GM23338 (cell line): Measurements from ENCODE around the gene TNS1. TPM values are rescaled to one million over a fixed set of nuclear protein-coding genes. Genes with fewer than 3 reads are reported as not detected.

Experiments
- ATAC-seq: fragments of 200-7000 bp; cut with Tn5 transposase; 3 replicates; pipeline ENCODE4 v1.9.1; 2020
- DNase-seq: peaks from one replicate; pipeline ENCODE4 v3.0.0-alpha.2; 2015; ENCODE audit warnings: low spot score
- H2AFZ ChIP-seq: fragments of 200-600 bp; sonication (generic); 2 replicates; pipeline ENCODE4 v1.8.0; 2016; ENCODE audit warnings: antibody characterized with exemption, mild to moderate bottlenecking, moderate library complexity
- H3F3A ChIP-seq: fragments of 200-600 bp; sonication (generic); replicated peaks from 2 replicates; pipeline ENCODE4 v1.8.0; 2017; ENCODE audit warnings: antibody characterized with exemption, mixed run types, low read depth
- H3K27ac ChIP-seq: fragments of 200-600 bp; sonication (generic); 2 replicates; pipeline ENCODE4 v1.6.1; 2016; ENCODE audit warnings: low read depth
- H3K27me3 ChIP-seq: fragments of 200-600 bp; sonication (generic); 2 replicates; pipeline ENCODE4 v1.8.0; 2016; ENCODE audit warnings: mild to moderate bottlenecking, mixed run types, moderate library complexity; ENCODE audit not compliant: insufficient read depth
- H3K36me3 ChIP-seq: fragments of 200-600 bp; sonication (generic); 2 replicates; pipeline ENCODE4 v1.8.0; 2016; ENCODE audit warnings: mild to moderate bottlenecking; ENCODE audit not compliant: insufficient read depth
- H3K4me1 ChIP-seq: fragments of 200-600 bp; sonication (generic); 2 replicates; pipeline ENCODE4 v1.8.0; 2016; ENCODE audit warnings: mild to moderate bottlenecking, moderate library complexity; ENCODE audit not compliant: insufficient read depth
- H3K4me2 ChIP-seq: fragments of 200-600 bp; sonication (generic); 2 replicates; pipeline ENCODE4 v1.7.1; 2017; ENCODE audit warnings: mixed run types
- H3K4me3 ChIP-seq: fragments of 200-600 bp; sonication (generic); 2 replicates; pipeline ENCODE4 v1.6.1; 2016; ENCODE audit warnings: mixed run types
- H3K79me2 ChIP-seq: fragments of 200-600 bp; sonication (generic); replicated peaks from 2 replicates; pipeline ENCODE4 v1.8.0; 2017; ENCODE audit warnings: mild to moderate bottlenecking; ENCODE audit not compliant: insufficient read depth
- H3K9me2 ChIP-seq: fragments of 200-600 bp; sonication (generic); 2 replicates; pipeline ENCODE4 v1.8.0; 2017; ENCODE audit not compliant: insufficient read depth
- H4K20me1 ChIP-seq: fragments of 200-600 bp; sonication (generic); replicated peaks from 2 replicates; pipeline ENCODE4 v1.8.0; 2017; ENCODE audit warnings: mild to moderate bottlenecking; ENCODE audit not compliant: insufficient read depth
- H3K27ac Mint-ChIP-seq: 2 replicates; pipeline ENCODE4 v1.8.0; 2020; ENCODE audit warnings: inconsistent platforms, mild to moderate bottlenecking, moderate library complexity, mixed read lengths
- H3K27me3 Mint-ChIP-seq: 3 replicates; pipeline ENCODE4 v1.8.0; 2022; ENCODE audit warnings: low read depth, mild to moderate bottlenecking, moderate library complexity, mixed read lengths, inconsistent platforms; ENCODE audit not compliant: insufficient read depth, poor library complexity
- H3K36me3 Mint-ChIP-seq: 3 replicates; pipeline ENCODE4 v1.8.0; 2021; ENCODE audit warnings: low read depth, mild to moderate bottlenecking, inconsistent platforms, moderate library complexity, mixed read lengths
- H3K4me1 Mint-ChIP-seq: 3 replicates; pipeline ENCODE4 v1.8.0; 2020; ENCODE audit warnings: mild to moderate bottlenecking, inconsistent platforms, mixed read lengths
- H3K4me3 Mint-ChIP-seq: 3 replicates; pipeline ENCODE4 v1.8.0; 2021; ENCODE audit warnings: moderate library complexity, mild to moderate bottlenecking, inconsistent platforms, mixed read lengths
- H3K9me3 Mint-ChIP-seq: 3 replicates; pipeline ENCODE4 v1.8.0; 2020; ENCODE audit warnings: moderate library complexity, mild to moderate bottlenecking, inconsistent platforms, mixed read lengths
- CREB1 ChIP-seq: fragments of 250-450 bp; sonication (Bioruptor Pico); IDR thresholded peaks from 2 replicates; pipeline ENCODE4 v1.5.0; 2020; ENCODE audit warnings: low read depth, mild to moderate bottlenecking, moderate library complexity
- EZH2 ChIP-seq: fragments of 200-600 bp; sonication (generic); IDR thresholded peaks from one replicate; pipeline ENCODE4 v1.8.0; 2017; ENCODE audit warnings: antibody characterized with exemption, mild to moderate bottlenecking, low read depth; ENCODE audit not compliant: unreplicated experiment
- NANOG ChIP-seq: IDR thresholded peaks from 2 replicates; pipeline ENCODE4 v1.6.1; 2016; ENCODE audit warnings: antibody characterized with exemption, borderline replicate concordance
- POLR2AphosphoS5 ChIP-seq: IDR thresholded peaks from 2 replicates; pipeline ENCODE4 v1.6.1; 2016; ENCODE audit warnings: antibody characterized with exemption, low read depth
- ZNF114 ChIP-seq: fragments of 250-450 bp; sonication (Bioruptor Pico); IDR thresholded peaks from 2 replicates; pipeline ENCODE4 v1.5.0; 2020; ENCODE audit warnings: mild to moderate bottlenecking, moderate library complexity
- ZNF331 ChIP-seq: fragments of 250-450 bp; sonication (Bioruptor Pico); IDR thresholded peaks from 2 replicates; pipeline ENCODE4 v1.5.0; 2020; ENCODE audit warnings: low read depth, mild to moderate bottlenecking, moderate library complexity
- polyA plus RNA-seq: library from polyadenylated mRNA; unstranded; fragments of >200 nt; fragmentation: Nextera tagmentation; extraction: Ambion mirVana; gene quantifications from 2 replicates; pipeline ENCODE4 v1.2.1, GENCODE V29; 2016
- total RNA-seq: library from RNA; depleted of rRNA; stranded (reverse); fragments of >200 nt; shearing (Covaris generic); gene quantifications from 2 replicates; pipeline ENCODE4 v1.2.3, GENCODE V29; 2014
- TF ChIP-seq, protein P1 (sequence below), 2 experiments: fragments of 200-600 bp in 1 of 2; sonication (generic) in 1 of 2; conservative IDR thresholded peaks; 2 replicates each; pipeline versions ENCODE4 v1.5.1 to v1.6.1; 2016 to 2017; ENCODE audit warnings: antibody characterized with exemption in 2 of 2, low read depth in 2 of 2, mild to moderate bottlenecking in 2 of 2, moderate library complexity in 1 of 2
- TF ChIP-seq, protein P2 (sequence below): IDR thresholded peaks from 2 replicates; pipeline ENCODE4 v1.6.1; 2016; ENCODE audit warnings: antibody characterized with exemption
- TF ChIP-seq, protein P3 (sequence below): IDR thresholded peaks from one replicate; pipeline ENCODE4 v1.6.1; 2018; ENCODE audit warnings: antibody characterized with exemption; ENCODE audit not compliant: unreplicated experiment

Gene TNS1
- total and polyA plus RNA-seq, 2 experiments from 2014 or later: 2.0 to 7.4 TPM

DNA sequence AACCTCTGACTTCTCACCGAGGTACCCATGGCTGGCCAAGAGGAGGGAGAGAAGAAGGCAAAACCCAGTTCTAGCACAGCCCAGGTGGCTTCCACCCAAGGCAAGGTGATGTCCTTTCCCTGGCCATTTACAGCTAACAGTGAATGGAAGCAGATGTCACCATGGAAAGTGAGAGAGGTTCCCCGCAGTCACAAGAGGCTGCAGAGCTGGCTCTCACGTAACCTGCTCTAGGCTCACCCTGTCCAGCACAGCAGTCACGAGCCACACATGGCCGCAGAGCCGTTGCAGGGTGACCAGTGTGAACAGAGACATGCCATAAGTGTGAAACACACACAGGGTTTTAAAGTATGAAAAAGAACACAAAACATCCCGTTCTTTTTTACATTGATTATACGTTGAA is 169.4 kb downstream of the TNS1 start (continued):
- TF ChIP-seq, protein P1, sequence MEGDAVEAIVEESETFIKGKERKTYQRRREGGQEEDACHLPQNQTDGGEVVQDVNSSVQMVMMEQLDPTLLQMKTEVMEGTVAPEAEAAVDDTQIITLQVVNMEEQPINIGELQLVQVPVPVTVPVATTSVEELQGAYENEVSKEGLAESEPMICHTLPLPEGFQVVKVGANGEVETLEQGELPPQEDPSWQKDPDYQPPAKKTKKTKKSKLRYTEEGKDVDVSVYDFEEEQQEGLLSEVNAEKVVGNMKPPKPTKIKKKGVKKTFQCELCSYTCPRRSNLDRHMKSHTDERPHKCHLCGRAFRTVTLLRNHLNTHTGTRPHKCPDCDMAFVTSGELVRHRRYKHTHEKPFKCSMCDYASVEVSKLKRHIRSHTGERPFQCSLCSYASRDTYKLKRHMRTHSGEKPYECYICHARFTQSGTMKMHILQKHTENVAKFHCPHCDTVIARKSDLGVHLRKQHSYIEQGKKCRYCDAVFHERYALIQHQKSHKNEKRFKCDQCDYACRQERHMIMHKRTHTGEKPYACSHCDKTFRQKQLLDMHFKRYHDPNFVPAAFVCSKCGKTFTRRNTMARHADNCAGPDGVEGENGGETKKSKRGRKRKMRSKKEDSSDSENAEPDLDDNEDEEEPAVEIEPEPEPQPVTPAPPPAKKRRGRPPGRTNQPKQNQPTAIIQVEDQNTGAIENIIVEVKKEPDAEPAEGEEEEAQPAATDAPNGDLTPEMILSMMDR (conservative IDR thresholded peaks at IDR 0.05; ENCODE audit: low read depth in 2 of 2): no peak
- TF ChIP-seq NANOG (no peak), ZNF331 (CRISPR knock-in tag) (no peak), POLR2AphosphoS5 (no peak), EZH2 (no peak)
- TF ChIP-seq, protein P2, sequence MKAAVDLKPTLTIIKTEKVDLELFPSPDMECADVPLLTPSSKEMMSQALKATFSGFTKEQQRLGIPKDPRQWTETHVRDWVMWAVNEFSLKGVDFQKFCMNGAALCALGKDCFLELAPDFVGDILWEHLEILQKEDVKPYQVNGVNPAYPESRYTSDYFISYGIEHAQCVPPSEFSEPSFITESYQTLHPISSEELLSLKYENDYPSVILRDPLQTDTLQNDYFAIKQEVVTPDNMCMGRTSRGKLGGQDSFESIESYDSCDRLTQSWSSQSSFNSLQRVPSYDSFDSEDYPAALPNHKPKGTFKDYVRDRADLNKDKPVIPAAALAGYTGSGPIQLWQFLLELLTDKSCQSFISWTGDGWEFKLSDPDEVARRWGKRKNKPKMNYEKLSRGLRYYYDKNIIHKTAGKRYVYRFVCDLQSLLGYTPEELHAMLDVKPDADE: no peak
- TF ChIP-seq, protein P3, sequence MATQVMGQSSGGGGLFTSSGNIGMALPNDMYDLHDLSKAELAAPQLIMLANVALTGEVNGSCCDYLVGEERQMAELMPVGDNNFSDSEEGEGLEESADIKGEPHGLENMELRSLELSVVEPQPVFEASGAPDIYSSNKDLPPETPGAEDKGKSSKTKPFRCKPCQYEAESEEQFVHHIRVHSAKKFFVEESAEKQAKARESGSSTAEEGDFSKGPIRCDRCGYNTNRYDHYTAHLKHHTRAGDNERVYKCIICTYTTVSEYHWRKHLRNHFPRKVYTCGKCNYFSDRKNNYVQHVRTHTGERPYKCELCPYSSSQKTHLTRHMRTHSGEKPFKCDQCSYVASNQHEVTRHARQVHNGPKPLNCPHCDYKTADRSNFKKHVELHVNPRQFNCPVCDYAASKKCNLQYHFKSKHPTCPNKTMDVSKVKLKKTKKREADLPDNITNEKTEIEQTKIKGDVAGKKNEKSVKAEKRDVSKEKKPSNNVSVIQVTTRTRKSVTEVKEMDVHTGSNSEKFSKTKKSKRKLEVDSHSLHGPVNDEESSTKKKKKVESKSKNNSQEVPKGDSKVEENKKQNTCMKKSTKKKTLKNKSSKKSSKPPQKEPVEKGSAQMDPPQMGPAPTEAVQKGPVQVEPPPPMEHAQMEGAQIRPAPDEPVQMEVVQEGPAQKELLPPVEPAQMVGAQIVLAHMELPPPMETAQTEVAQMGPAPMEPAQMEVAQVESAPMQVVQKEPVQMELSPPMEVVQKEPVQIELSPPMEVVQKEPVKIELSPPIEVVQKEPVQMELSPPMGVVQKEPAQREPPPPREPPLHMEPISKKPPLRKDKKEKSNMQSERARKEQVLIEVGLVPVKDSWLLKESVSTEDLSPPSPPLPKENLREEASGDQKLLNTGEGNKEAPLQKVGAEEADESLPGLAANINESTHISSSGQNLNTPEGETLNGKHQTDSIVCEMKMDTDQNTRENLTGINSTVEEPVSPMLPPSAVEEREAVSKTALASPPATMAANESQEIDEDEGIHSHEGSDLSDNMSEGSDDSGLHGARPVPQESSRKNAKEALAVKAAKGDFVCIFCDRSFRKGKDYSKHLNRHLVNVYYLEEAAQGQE: no peak

DNA sequence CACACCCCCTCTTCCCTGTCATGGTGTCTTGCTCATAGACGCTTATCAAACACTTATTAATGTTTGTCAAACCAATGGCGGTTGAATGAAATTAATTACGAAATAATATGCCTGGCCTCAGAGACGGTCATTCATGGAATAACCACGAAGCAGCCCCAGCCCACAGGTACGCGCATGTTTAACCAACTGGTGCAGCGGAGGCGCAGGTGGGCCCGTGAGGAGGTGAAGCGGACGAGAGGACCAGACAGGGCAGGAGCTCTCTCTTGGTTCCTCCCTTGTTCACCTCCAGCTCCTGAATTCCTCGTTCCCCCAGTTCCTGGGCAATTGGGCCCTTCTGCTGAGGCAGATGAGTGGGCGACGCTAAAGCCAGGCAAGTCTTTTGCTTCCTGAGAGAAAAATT is 169.8 kb downstream of the TNS1 start:
- no peak overlapping the region for H3K4me2 ChIP-seq
- TF ChIP-seq NANOG: no peak
- TF ChIP-seq, protein P2: no peak
- no peak for TF ChIP-seq CREB1 (CRISPR knock-in tag)
- TF ChIP-seq ZNF114 (CRISPR knock-in tag): no peak
- H3K4me3 Mint-ChIP-seq: no peak overlapping the region
- DNase-seq (no peak), ATAC-seq (no peak)
- no peaks in the 10 kb centered on the region for H4K20me1 ChIP-seq
- H3K9me2 ChIP-seq: no peaks in the 10 kb centered on the region
- no peaks in the 10 kb centered on the region for H3K36me3 ChIP-seq
- H3K4me1 Mint-ChIP-seq: peaks cover 20% of the 10 kb centered on the region
- no peak overlapping the region for H3K27ac ChIP-seq
- H3K27me3 Mint-ChIP-seq: peaks cover 7% of the 10 kb centered on the region
- no peak overlapping the region for H3K4me3 ChIP-seq
- H2AFZ ChIP-seq: no peak overlapping the region
- no peaks in the 10 kb centered on the region for H3F3A ChIP-seq
- H3K27ac Mint-ChIP-seq: 0 out of 2 replicates have a peak overlapping the region, but pooled peaks have one; percentile 15
- H3K4me1 ChIP-seq: no peaks in the 10 kb centered on the region
- no peaks in the 10 kb centered on the region; the same call in 2 of the 3 replicates for H3K9me3 Mint-ChIP-seq
- H3K27me3 ChIP-seq: no peaks in the 10 kb centered on the region
- H3K36me3 Mint-ChIP-seq: peaks cover 3% of the 10 kb centered on the region; the same call in 1 of the 3 replicates
- no peaks in the 10 kb centered on the region for H3K79me2 ChIP-seq
